GM21723 (cell line): Measurements from ENCODE around the gene ERO1A.

Experiments
- ATAC-seq: cut with Tn5 transposase; IDR thresholded peaks from one replicate; pipeline ENCODE4 v1.9.1; 2021; ENCODE audit warnings: mild to moderate bottlenecking, moderate library complexity; ENCODE audit not compliant: unreplicated experiment

Gene ERO1A

DNA sequence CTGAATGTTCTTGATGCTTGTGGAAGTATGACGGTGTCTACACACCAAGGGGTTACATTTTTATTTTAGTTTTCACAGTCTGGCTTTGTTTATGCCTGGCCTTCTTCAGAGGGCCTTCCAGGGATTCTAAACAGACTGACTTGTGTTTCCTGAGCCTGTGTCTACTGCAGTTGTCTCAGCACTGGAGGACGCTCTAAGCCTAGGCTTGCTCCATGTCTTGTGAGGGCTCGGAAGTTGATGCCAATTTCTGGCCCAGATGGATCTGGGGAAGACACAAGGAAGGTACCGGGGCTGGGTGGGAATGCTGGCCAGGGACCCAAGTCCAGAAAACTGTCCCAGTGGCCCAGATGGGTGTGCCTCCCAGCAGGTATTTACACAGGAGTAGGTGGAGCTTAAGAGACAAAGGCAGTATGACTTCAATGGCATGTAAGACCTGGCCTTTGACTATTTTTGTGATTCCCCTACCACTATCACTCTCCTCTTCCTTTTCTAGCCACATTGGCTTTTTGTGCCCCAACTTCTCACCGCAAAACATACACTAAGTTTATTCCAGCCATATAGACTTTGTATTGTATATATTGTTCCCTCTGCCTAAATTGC lies 85.8 kb downstream of the ERO1A start:
- no peak for ATAC-seq

DNA sequence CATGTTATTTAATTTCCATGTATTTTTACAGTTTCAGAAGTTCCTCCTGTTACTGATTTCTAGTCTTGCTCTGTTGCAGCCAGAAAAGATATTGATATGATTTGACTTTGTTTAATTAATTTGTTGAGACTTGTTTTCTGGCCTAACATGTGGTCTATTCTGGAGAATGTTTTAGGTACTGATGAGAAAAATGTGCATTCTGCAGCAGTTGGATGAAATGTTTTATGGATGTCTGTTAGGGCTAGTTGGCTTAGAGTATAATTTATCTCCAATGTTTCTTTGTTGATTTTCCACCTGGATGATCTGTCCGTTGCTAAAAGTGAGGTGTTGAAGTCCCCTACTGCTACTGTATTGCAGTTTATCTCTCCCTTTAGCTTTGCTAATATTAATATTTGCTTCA lies 88.3 kb downstream of the ERO1A start:
- no peak for ATAC-seq

DNA sequence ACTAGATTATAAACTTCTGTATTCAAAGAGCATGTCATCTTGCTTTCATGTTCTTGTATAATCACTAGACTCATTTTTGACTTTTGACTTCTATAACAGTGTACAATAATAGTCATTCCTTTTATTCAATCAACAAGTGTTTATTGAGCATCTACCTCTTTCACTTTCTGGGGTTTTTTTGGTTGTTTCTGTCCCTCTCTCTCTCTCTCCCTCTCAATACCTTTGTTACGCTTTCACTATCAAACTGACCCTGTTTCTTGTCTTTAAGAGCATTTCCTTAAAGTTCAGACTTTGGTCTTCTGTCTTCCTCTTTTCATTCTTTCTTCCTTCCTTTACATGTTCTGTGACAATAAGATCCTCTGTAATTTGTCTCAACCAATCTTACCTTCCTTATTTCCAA lies 93.2 kb downstream of the ERO1A start:
- peak; percentile 67 for ATAC-seq

DNA sequence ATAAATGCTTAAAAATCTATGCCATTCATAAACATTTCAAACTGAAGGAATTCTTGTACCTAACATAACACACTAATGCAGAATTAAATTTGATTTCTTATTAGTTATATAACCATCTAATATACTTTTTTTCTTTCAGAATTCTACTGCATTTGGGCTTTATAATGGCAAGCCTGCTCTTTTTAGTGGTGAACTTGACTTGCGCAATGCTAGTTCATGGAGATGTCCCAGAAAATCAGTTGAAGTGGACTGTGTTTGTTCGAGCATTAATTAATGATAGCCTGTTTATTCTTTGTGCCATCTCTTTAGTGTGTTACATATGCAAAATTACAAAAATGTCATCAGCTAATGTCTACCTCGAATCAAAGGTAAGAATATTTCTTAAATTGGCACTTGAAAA lies 95.4 kb downstream of the ERO1A start:
- ATAC-seq, result no peak

DNA sequence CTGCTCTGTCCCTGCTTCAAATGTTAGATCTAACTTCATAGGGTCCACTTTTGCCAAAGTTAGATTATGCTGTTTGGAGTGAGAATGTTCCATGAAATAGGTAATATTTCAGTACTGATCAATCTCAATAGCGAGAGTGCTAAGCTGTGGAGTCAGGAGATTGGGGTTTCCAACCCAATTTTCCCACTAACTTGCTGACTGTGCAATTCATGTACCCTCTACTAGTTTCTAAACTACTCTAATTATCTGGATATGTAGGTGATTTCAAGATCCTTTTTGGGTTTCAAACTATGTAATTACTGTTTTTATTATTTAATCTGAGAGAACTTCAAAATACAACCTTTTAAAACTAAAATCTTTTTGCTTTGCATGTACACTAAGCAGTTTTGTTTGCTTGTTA lies 96.8 kb downstream of the ERO1A start:
- ATAC-seq, result no peak

DNA sequence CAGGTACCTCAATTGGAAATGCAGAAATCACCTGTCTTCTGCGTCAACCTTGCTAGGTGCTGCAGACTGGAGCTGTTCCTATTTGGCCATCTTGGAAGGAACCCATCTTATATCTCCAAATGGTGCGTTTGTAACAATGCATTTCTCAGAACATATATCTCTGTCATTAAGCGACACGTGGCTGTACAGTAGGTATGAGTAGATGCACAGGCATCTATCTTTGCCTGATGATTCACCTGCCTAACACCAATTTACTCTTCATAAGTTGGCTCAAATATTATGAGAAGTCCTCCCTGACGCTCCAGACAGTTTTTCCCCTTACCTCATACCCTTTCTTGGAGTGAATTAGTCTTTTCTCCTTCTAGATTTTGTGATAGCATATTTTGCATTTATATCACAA lies 98.5 kb downstream of the ERO1A start:
- no peak for ATAC-seq

DNA sequence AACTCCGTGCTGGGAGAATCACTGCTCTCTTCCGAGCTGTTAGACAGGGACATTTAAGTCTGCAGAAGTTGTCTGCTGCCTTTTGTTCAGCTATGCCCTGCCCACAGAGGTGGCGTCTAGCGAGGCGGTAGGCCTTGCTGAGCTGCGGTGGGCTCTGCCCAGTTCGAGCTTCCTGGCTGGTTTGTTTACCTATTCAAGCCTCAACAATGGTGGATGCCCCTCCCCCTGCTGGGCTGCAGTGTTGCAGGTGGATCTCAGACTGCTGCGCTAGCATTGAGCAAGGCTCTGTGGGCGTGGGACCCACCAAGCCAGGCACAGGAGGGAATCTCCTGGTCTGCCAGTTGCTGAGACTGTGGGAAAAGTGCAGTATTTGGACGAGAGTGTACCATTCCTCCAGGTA lies 99.0 kb downstream of the ERO1A start:
- ATAC-seq, result no peak

DNA sequence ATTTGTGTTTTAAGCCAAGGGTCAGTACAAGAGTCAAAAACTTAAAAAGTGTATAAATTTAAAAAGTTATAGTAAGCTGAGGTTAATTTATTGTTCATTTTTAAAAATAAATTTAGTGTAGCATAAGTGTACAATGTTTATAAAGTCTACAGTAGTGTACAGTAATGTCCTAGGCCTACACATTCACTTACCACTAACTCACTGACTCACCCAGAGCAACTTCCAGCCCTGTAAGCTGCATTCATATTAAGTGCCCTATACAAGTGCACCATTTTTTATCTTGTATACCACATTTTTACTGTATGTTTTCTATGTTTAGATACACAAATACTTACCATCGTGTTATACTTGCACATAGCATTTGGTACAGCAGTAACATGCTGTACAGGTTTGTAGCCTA lies 105.0 kb downstream of the ERO1A start:
- no peak for ATAC-seq
